ENCODE results near the gene CCDC137. TPM values are rescaled to one million over a fixed set of nuclear protein-coding genes. Genes with fewer than 3 reads are reported as not detected.

The CCDC137 gene
- polyA plus RNA-seq, 1 of the 3 experiments (the other 2 are of a cell fraction) = 62.4 TPM

DNA sequence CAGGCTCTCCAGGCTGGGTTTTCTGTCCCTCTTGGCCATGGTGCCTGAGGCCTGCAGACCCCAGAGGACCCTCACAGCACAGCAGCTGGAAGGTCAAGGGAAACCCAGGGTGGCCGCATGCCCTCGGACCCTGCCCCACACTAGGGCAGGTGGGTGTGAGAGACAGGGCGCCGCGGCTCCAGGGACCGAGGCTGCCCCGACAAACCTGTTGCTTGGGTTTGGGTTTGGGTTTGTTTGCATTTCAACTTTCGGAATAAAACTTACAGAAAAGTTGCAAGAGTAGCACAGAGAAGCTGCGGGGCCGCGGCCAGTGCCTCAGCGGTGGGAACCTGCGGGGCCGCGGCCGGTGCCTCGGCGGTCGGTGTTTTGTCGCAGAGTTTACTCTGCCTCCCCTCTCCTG, 25.1 kb downstream of the CCDC137 start:
- H3K36me3 ChIP-seq (replicated peaks in 1 of 2; ENCODE audit: control insufficient read depth in 1 of 2, insufficient read depth in 2 of 2, low read length in 1 of 2) = peaks cover 45 to 99% of the 10 kb centered on the region in 2 experiments
- WGBS (ENCODE audit: low lambda C conversion rate) = 97% methylated on average over 20 of the region's 20 CpGs
- H3K4me3 ChIP-seq (ENCODE audit: low read depth in 2 of 2, low read length in 1 of 2) = no peak overlapping the region

DNA sequence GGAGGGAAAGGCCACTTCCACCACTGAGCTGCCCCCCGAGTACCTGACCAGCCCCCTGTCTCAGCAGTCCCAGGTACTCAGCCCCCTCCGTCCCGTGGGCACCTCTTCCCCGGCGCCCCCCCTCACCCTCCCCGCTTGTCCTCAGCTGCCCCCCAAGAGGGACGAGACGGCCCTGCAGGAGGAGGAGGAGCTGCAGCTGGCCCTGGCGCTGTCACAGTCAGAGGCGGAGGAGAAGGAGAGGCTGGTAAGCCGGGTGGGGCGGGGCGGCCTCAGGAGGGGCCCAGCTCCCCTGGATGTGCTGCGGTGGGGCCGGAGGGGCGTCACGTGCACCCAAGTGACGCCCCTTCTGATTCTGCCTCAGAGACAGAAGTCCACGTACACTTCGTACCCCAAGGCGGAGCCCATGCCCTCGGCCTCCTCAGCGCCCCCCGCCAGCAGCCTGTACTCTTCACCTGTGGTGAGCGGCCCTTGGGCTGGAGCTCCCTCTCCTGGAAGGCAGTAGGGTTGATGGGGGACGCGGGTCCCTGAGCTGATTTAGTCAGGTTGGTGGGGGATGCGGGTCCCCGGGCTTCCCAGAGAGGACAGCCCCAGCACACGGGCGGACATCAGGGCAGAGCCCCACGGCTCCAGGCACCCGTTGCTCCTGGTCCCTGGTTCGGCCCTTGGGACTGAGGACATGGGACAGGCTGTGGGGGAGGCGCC, 27.1 kb downstream of the CCDC137 start:
- H3K27ac ChIP-seq (ENCODE audit: low read depth in 2 of 2, low read length in 1 of 2) = no peak overlapping the region
- H3K4me1 ChIP-seq (ENCODE audit: control insufficient read depth in 1 of 2, insufficient read depth in 2 of 2, low read depth in 1 of 2, low read length in 1 of 2) = no peaks in the 10 kb centered on the region
- H3K9me2 ChIP-seq = no peaks in the 10 kb centered on the region
- peaks cover 44 to 95% of the 10 kb centered on the region in 2 experiments for H3K36me3 ChIP-seq (replicated peaks in 1 of 2; ENCODE audit: control insufficient read depth in 1 of 2, insufficient read depth in 2 of 2, low read length in 1 of 2)
- no peak overlapping the region for H2AFZ ChIP-seq (ENCODE audit: low read depth)
- no peak overlapping the region for H3K4me3 ChIP-seq (ENCODE audit: low read depth in 2 of 2, low read length in 1 of 2)
- peaks cover 60% of the 10 kb centered on the region for H4K20me1 ChIP-seq (ENCODE audit: insufficient read depth)
- no peak for DNase-seq
- no peak overlapping the region for H3K9ac ChIP-seq
- no peaks in the 10 kb centered on the region for H3K9me3 ChIP-seq
- no peak overlapping the region for H3K4me2 ChIP-seq
- ChIA-PET CTCF (interaction anchor here (1.2 to 1.8 kb wide), 4 partner anchors 8 to 18 kb away, joined by 3 to 5 read pairs (median 4); partner anchors contain the start of genes ARL16 and HGS), POLR2A (interaction anchor here (1.2 to 3.2 kb wide), 2 partner anchors 9 to 10 kb away, joined by 7 to 14 read pairs; partner anchors contain the start of genes ARL16, HGS and MRPL12)
- H3F3A ChIP-seq (replicated peaks; ENCODE audit: insufficient read depth) = peaks cover 27% of the 10 kb centered on the region
- H3K27me3 ChIP-seq (ENCODE audit: insufficient read depth) = no peaks in the 10 kb centered on the region
- 93% methylated on average over 29 of the region's 35 CpGs for WGBS (ENCODE audit: low lambda C conversion rate)
- TF ChIP-seq, protein P1, sequence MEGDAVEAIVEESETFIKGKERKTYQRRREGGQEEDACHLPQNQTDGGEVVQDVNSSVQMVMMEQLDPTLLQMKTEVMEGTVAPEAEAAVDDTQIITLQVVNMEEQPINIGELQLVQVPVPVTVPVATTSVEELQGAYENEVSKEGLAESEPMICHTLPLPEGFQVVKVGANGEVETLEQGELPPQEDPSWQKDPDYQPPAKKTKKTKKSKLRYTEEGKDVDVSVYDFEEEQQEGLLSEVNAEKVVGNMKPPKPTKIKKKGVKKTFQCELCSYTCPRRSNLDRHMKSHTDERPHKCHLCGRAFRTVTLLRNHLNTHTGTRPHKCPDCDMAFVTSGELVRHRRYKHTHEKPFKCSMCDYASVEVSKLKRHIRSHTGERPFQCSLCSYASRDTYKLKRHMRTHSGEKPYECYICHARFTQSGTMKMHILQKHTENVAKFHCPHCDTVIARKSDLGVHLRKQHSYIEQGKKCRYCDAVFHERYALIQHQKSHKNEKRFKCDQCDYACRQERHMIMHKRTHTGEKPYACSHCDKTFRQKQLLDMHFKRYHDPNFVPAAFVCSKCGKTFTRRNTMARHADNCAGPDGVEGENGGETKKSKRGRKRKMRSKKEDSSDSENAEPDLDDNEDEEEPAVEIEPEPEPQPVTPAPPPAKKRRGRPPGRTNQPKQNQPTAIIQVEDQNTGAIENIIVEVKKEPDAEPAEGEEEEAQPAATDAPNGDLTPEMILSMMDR (IDR thresholded peaks at IDR 0.05) = 0 out of 2 replicates have a peak, but pooled peaks have one; percentile 14
- TF ChIP-seq GABPA (IDR thresholded peaks at IDR 0.05; ENCODE audit: low read depth) = no peak
- no peak for TF ChIP-seq RXRA (IDR thresholded peaks at IDR 0.05; ENCODE audit: borderline replicate concordance, low read depth)
- H3K79me2 ChIP-seq (ENCODE audit: insufficient read depth) = peaks cover 94% of the 10 kb centered on the region

More for the DNA sequence above, 25.1 kb downstream of the CCDC137 start:
- peaks cover 22% of the 10 kb centered on the region for H3F3A ChIP-seq (replicated peaks; ENCODE audit: insufficient read depth)
- no peak overlapping the region for H3K9ac ChIP-seq
- H3K27ac ChIP-seq (ENCODE audit: low read depth in 2 of 2, low read length in 1 of 2) = no peak overlapping the region
- no peaks in the 10 kb centered on the region for H3K9me3 ChIP-seq
- no peak for DNase-seq
- H3K27me3 ChIP-seq (ENCODE audit: insufficient read depth) = no peaks in the 10 kb centered on the region
- H2AFZ ChIP-seq (ENCODE audit: low read depth) = no peak overlapping the region
- TF ChIP-seq, protein P2, sequence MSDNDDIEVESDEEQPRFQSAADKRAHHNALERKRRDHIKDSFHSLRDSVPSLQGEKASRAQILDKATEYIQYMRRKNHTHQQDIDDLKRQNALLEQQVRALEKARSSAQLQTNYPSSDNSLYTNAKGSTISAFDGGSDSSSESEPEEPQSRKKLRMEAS (IDR thresholded peaks at IDR 0.05; ENCODE audit: low read depth) = no peak
- TF ChIP-seq, protein P3, sequence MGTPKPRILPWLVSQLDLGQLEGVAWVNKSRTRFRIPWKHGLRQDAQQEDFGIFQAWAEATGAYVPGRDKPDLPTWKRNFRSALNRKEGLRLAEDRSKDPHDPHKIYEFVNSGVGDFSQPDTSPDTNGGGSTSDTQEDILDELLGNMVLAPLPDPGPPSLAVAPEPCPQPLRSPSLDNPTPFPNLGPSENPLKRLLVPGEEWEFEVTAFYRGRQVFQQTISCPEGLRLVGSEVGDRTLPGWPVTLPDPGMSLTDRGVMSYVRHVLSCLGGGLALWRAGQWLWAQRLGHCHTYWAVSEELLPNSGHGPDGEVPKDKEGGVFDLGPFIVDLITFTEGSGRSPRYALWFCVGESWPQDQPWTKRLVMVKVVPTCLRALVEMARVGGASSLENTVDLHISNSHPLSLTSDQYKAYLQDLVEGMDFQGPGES (IDR thresholded peaks at IDR 0.05; ENCODE audit: low read depth, low read length) = no peak
- TF ChIP-seq TAF1 (IDR thresholded peaks at IDR 0.05; ENCODE audit: borderline replicate concordance, low read depth, low read length) = no peak
- TF ChIP-seq RCOR1 (IDR thresholded peaks at IDR 0.05; ENCODE audit: low read length) = no peak
- CTCF ChIA-PET = no interaction called here
- POLR2A ChIA-PET = interaction anchor here (3.2 kb wide), 1 partner anchor 8 kb away, joined by 14 read pairs; the partner anchor contains the start of genes ARL16 and HGS
- no peaks in the 10 kb centered on the region for H3K4me1 ChIP-seq (ENCODE audit: control insufficient read depth in 1 of 2, insufficient read depth in 2 of 2, low read depth in 1 of 2, low read length in 1 of 2)
- H3K4me2 ChIP-seq = no peak overlapping the region
- peaks cover 94% of the 10 kb centered on the region for H3K79me2 ChIP-seq (ENCODE audit: insufficient read depth)
- no peaks in the 10 kb centered on the region for H3K9me2 ChIP-seq
- H4K20me1 ChIP-seq (ENCODE audit: insufficient read depth) = peaks cover 71% of the 10 kb centered on the region
